Measurements from ENCODE around the gene ZRANB3. TPM values are rescaled to one million over a fixed set of nuclear protein-coding genes. Genes with fewer than 3 reads are reported as not detected.

The ZRANB3 gene
- total RNA-seq, 1 experiment from 2014 or later = 17.1 TPM

GRCh38 chr2:135103843-135104242, 427.2 kb downstream of the ZRANB3 start:
- Histone ChIP-seq H3K4me3 (ENCODE audit: low read depth, low read length, poor library complexity, severe bottlenecking) (no peak overlapping the region), H3K27ac (ENCODE audit: low read depth, low read length, poor library complexity, severe bottlenecking) (no peak overlapping the region), H3K4me1 (ENCODE audit: insufficient read depth, low read length, poor library complexity, severe bottlenecking) (no peaks in the 10 kb centered on the region), H3K27me3 (replicated peaks; ENCODE audit: insufficient read depth, low read depth, low read length, poor library complexity) (no peaks in the 10 kb centered on the region), H3K36me3 (ENCODE audit: insufficient read depth, low read length, poor library complexity, severe bottlenecking) (no peaks in the 10 kb centered on the region), H3K9me3 (ENCODE audit: low read depth, low read length, poor library complexity, severe bottlenecking) (no peaks in the 10 kb centered on the region)
- POLR2A ChIA-PET (ENCODE audit: low non-redundant PET) = interaction anchor here (0.6 kb wide), 1 partner anchor 161 kb away, joined by 5 read pairs; no protein-coding TSS in a partner anchor
- intact Hi-C loops (cut with micrococcal nuclease; ENCODE audit: unreplicated experiment) = no loop called here
- no TSS peak for BruUV-seq (replicated peaks)
- no peak for TF ChIP-seq EZH2 (IDR thresholded peaks at IDR 0.05; ENCODE audit: borderline replicate concordance, low read depth, low read length, poor library complexity, severe bottlenecking)
- no peak for TF ChIP-seq CTCF (conservative IDR thresholded peaks at IDR 0.05; ENCODE audit: low read depth, low read length)
- no peak for DNase-seq (ENCODE audit: low spot score)
- CTCF ChIA-PET = no interaction called here

GRCh38 chr2:135099802-135100483, 431.1 kb downstream of the ZRANB3 start:
- BruUV-seq (replicated peaks) = no TSS peak
- CTCF ChIA-PET = no interaction called here
- H3K4me1 ChIP-seq (ENCODE audit: insufficient read depth, low read length, poor library complexity, severe bottlenecking) = no peaks in the 10 kb centered on the region

GRCh38 chr2:135097532-135098231, 433.3 kb downstream of the ZRANB3 start:
- POLR2A ChIA-PET (ENCODE audit: low non-redundant PET) = no interaction called here
- H3K27ac ChIP-seq (ENCODE audit: low read depth, low read length, poor library complexity, severe bottlenecking) = no peak overlapping the region
- CTCF ChIA-PET = no interaction called here
- no peak overlapping the region for H3K4me3 ChIP-seq (ENCODE audit: low read depth, low read length, poor library complexity, severe bottlenecking)
- H3K36me3 ChIP-seq (ENCODE audit: insufficient read depth, low read length, poor library complexity, severe bottlenecking) = peaks cover 5% of the 10 kb centered on the region
- DNase-seq (ENCODE audit: low spot score) = no peak
- no peaks in the 10 kb centered on the region for H3K9me3 ChIP-seq (ENCODE audit: low read depth, low read length, poor library complexity, severe bottlenecking)
- no peaks in the 10 kb centered on the region for H3K4me1 ChIP-seq (ENCODE audit: insufficient read depth, low read length, poor library complexity, severe bottlenecking)
- intact Hi-C loops (cut with micrococcal nuclease; ENCODE audit: unreplicated experiment) = no loop called here
- BruUV-seq (replicated peaks) = no TSS peak
- H3K27me3 ChIP-seq (replicated peaks; ENCODE audit: insufficient read depth, low read depth, low read length, poor library complexity) = no peaks in the 10 kb centered on the region
- TF ChIP-seq CTCF (conservative IDR thresholded peaks at IDR 0.05; ENCODE audit: low read depth, low read length) (no peak), EZH2 (IDR thresholded peaks at IDR 0.05; ENCODE audit: borderline replicate concordance, low read depth, low read length, poor library complexity, severe bottlenecking) (no peak)

More at GRCh38 chr2:135099802-135100483, 431.1 kb downstream of the ZRANB3 start:
- Histone ChIP-seq H3K27ac (ENCODE audit: low read depth, low read length, poor library complexity, severe bottlenecking) (no peak overlapping the region), H3K36me3 (ENCODE audit: insufficient read depth, low read length, poor library complexity, severe bottlenecking) (peaks cover 5% of the 10 kb centered on the region), H3K27me3 (replicated peaks; ENCODE audit: insufficient read depth, low read depth, low read length, poor library complexity) (no peaks in the 10 kb centered on the region), H3K4me3 (ENCODE audit: low read depth, low read length, poor library complexity, severe bottlenecking) (no peak overlapping the region), H3K9me3 (ENCODE audit: low read depth, low read length, poor library complexity, severe bottlenecking) (no peaks in the 10 kb centered on the region)
- no peak for DNase-seq (ENCODE audit: low spot score)
- POLR2A ChIA-PET (ENCODE audit: low non-redundant PET) = no interaction called here
- TF ChIP-seq EZH2 (IDR thresholded peaks at IDR 0.05; ENCODE audit: borderline replicate concordance, low read depth, low read length, poor library complexity, severe bottlenecking) = no peak
- no peak for TF ChIP-seq CTCF (conservative IDR thresholded peaks at IDR 0.05; ENCODE audit: low read depth, low read length)
- intact Hi-C loops (cut with micrococcal nuclease; ENCODE audit: unreplicated experiment) = no loop called here

Measured in A673 (cell line).